Nephron (organoid): ENCODE results near the gene SUSD1.

Source experiments
- H3K27ac Mint-ChIP-seq, 3 experiments: 2 replicates each; pipeline ENCODE4 v1.8.0; 2020; ENCODE audit warnings: mixed read lengths in 3 of 3, mild to moderate bottlenecking in 2 of 3, moderate library complexity in 1 of 3
- H3K27me3 Mint-ChIP-seq: 2 replicates; pipeline ENCODE4 v1.8.0; 2021; ENCODE audit warnings: low read depth, mild to moderate bottlenecking, moderate library complexity, mixed read lengths
- H3K36me3 Mint-ChIP-seq: 2 replicates; pipeline ENCODE4 v1.8.0; 2020; ENCODE audit warnings: low read depth, mixed read lengths
- H3K4me1 Mint-ChIP-seq: 2 replicates; pipeline ENCODE4 v1.8.0; 2020; ENCODE audit warnings: mixed read lengths
- H3K4me3 Mint-ChIP-seq, 3 experiments: 2 replicates each; pipeline ENCODE4 v1.8.0; 2020; ENCODE audit warnings: mild to moderate bottlenecking in 3 of 3, mixed read lengths in 3 of 3, moderate library complexity in 2 of 3
- H3K9me3 Mint-ChIP-seq: 2 replicates; pipeline ENCODE4 v1.8.0; 2020; ENCODE audit warnings: mixed read lengths
- TF ChIP-seq, protein P1 (sequence below), 3 experiments: fragments of 200-600 bp; sonication (generic); IDR thresholded peaks; one replicate each; pipeline ENCODE4 v1.5.0; 2021; ENCODE audit warnings: antibody characterized with exemption in 3 of 3; ENCODE audit not compliant: unreplicated experiment in 3 of 3

SUSD1 gene

GRCh38 chr9:112119225-112120029, 55.7 kb downstream of the SUSD1 start:
- H3K36me3 Mint-ChIP-seq: peaks cover 33% of the 10 kb centered on the region
- H3K27ac Mint-ChIP-seq: peak overlapping the region; percentile 95 to 99 (median 98)
- no peaks in the 10 kb centered on the region for H3K9me3 Mint-ChIP-seq
- H3K4me3 Mint-ChIP-seq: peak overlapping the region; percentile 0 to 10 (median 6)
- peaks cover 30% of the 10 kb centered on the region for H3K4me1 Mint-ChIP-seq
- TF ChIP-seq, protein P1, sequence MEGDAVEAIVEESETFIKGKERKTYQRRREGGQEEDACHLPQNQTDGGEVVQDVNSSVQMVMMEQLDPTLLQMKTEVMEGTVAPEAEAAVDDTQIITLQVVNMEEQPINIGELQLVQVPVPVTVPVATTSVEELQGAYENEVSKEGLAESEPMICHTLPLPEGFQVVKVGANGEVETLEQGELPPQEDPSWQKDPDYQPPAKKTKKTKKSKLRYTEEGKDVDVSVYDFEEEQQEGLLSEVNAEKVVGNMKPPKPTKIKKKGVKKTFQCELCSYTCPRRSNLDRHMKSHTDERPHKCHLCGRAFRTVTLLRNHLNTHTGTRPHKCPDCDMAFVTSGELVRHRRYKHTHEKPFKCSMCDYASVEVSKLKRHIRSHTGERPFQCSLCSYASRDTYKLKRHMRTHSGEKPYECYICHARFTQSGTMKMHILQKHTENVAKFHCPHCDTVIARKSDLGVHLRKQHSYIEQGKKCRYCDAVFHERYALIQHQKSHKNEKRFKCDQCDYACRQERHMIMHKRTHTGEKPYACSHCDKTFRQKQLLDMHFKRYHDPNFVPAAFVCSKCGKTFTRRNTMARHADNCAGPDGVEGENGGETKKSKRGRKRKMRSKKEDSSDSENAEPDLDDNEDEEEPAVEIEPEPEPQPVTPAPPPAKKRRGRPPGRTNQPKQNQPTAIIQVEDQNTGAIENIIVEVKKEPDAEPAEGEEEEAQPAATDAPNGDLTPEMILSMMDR (IDR thresholded peaks at IDR 0.05; ENCODE audit: unreplicated experiment in 3 of 3): no peak
- no peaks in the 10 kb centered on the region for H3K27me3 Mint-ChIP-seq

- TF ChIP-seq, protein P1 (IDR thresholded peaks at IDR 0.05; ENCODE audit: unreplicated experiment in 3 of 3): no peak
- H3K27ac Mint-ChIP-seq: peak overlapping the region; percentile 45 to 99 (median 70)
- no peaks in the 10 kb centered on the region for H3K27me3 Mint-ChIP-seq
- H3K4me3 Mint-ChIP-seq: no peak overlapping the region
- H3K9me3 Mint-ChIP-seq: no peaks in the 10 kb centered on the region
- peaks cover 30% of the 10 kb centered on the region for H3K4me1 Mint-ChIP-seq
- H3K36me3 Mint-ChIP-seq: peaks cover 30% of the 10 kb centered on the region
These were observed 57.1 kb downstream of the SUSD1 start for GRCh38 chr9:112118009-112118408.

GRCh38 chr9:112115970-112116753, 58.9 kb downstream of the SUSD1 start:
- Mint-ChIP-seq H3K36me3 (peaks cover 30% of the 10 kb centered on the region), H3K4me3 (no peak overlapping the region), H3K27ac (peak overlapping the region; percentile 3 to 64 (median 55)), H3K27me3 (no peaks in the 10 kb centered on the region), H3K4me1 (peaks cover 37% of the 10 kb centered on the region), H3K9me3 (no peaks in the 10 kb centered on the region)
- TF ChIP-seq, protein P1 (IDR thresholded peaks at IDR 0.05; ENCODE audit: unreplicated experiment in 3 of 3): no peak

- Mint-ChIP-seq H3K9me3 (no peaks in the 10 kb centered on the region), H3K36me3 (peaks cover 31% of the 10 kb centered on the region), H3K4me1 (peaks cover 27% of the 10 kb centered on the region), H3K27me3 (no peaks in the 10 kb centered on the region), H3K27ac (peak overlapping the region in 1 of 3 experiments; percentile 18), H3K4me3 (no peak overlapping the region)
- TF ChIP-seq, protein P1 (IDR thresholded peaks at IDR 0.05; ENCODE audit: unreplicated experiment in 3 of 3): no peak
These were observed 60.0 kb downstream of the SUSD1 start for GRCh38 chr9:112115109-112115508.

GRCh38 chr9:112112941-112113681, 62.0 kb downstream of the SUSD1 start:
- peaks cover 14% of the 10 kb centered on the region for H3K4me1 Mint-ChIP-seq
- peaks cover 26% of the 10 kb centered on the region for H3K36me3 Mint-ChIP-seq
- no peaks in the 10 kb centered on the region for H3K27me3 Mint-ChIP-seq
- TF ChIP-seq, protein P1 (IDR thresholded peaks at IDR 0.05; ENCODE audit: unreplicated experiment in 3 of 3): peak; percentile 38 to 53 (median 46)
- peak overlapping the region; percentile 51 to 63 (median 55) for H3K27ac Mint-ChIP-seq
- H3K4me3 Mint-ChIP-seq: no peak overlapping the region
- no peaks in the 10 kb centered on the region for H3K9me3 Mint-ChIP-seq
